Keratinocyte (primary cell): ENCODE results near the gene TMEM208.

Experiments used
- EZH2 ChIP-seq: IDR thresholded peaks from one replicate; pipeline ENCODE4 v1.6.1; 2012; ENCODE audit warnings: inconsistent platforms, mild to moderate bottlenecking, low read length, moderate library complexity
- TF ChIP-seq, protein P1 (sequence below), 3 experiments: IDR thresholded peaks in 1 of 3; conservative IDR thresholded peaks in 1 of 3; optimal IDR thresholded peaks in 1 of 3; 2 replicates in 2 of 3; 3 replicates in 1 of 3; pipeline versions ENCODE3 to v1.5.1; 2011; ENCODE audit warnings: low read length in 3 of 3, mild to moderate bottlenecking in 3 of 3, moderate library complexity in 2 of 3, control low read depth in 1 of 3, inconsistent platforms in 1 of 3; ENCODE audit not compliant: insufficient read depth in 2 of 3; ENCODE audit errors: extremely low read depth in 1 of 3

DNA sequence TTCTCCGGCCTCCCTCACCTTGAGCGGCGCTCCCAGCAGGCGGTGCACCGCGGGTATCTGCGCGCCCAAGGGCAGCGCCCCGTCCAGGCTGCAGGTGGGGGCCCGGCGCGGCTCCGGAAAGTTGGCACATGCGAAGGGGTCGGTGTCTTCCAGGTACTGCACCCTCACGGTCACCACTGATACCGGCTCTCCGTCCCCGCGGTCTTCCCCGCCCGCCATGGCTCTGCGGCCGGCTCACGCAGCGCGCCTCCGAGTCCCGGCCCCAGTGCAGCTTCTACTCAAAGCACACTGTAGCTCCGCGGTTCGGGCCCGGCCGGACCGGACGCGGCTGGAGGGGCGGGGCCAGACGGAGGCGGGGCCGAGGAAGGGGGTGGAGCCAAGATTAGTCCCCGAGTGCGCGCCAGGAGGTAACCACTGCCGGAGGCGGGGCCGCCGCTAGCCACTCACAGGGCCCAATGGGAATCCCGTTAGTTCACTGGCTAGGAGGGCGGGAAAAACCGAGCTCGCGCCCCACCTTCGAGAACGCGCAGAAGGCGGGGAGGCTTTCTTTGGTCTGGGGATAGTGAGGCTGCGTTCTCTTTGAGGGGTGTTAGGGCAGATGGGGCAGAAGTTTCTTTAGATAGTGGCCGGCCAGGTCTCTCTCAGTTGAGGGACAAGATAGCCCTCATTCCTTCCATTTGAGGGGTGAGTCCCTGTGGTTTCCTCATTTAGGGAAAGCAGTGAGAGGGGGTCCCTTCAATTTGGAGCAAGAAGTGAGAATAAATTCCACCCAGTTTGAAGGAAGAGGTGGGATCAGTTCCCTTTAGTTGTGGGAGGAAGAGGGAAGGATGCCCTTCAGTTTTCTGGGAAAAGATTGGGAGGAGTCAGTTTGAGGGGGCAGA, 20.5 kb downstream of the TMEM208 start, which contains the start of gene FHOD1:
- TF ChIP-seq, protein P1, sequence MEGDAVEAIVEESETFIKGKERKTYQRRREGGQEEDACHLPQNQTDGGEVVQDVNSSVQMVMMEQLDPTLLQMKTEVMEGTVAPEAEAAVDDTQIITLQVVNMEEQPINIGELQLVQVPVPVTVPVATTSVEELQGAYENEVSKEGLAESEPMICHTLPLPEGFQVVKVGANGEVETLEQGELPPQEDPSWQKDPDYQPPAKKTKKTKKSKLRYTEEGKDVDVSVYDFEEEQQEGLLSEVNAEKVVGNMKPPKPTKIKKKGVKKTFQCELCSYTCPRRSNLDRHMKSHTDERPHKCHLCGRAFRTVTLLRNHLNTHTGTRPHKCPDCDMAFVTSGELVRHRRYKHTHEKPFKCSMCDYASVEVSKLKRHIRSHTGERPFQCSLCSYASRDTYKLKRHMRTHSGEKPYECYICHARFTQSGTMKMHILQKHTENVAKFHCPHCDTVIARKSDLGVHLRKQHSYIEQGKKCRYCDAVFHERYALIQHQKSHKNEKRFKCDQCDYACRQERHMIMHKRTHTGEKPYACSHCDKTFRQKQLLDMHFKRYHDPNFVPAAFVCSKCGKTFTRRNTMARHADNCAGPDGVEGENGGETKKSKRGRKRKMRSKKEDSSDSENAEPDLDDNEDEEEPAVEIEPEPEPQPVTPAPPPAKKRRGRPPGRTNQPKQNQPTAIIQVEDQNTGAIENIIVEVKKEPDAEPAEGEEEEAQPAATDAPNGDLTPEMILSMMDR (optimal IDR thresholded peaks at IDR 0.05 in 1 of 3, IDR thresholded peaks at IDR 0.05 in 1 of 3, conservative IDR thresholded peaks at IDR 0.05 in 1 of 3; ENCODE audit: extremely low read depth in 1 of 3, insufficient read depth in 2 of 3, low read length in 3 of 3) = no peak
- TF ChIP-seq EZH2 = no peak
